Left lobe of liver (tissue), 2 donors: ENCODE results near the gene TNRC18. TPM values are rescaled to one million over a fixed set of nuclear protein-coding genes. Genes with fewer than 3 reads are reported as not detected.
"Not testable (repeated sequence)": the region's sequence is repeated elsewhere in the genome, so short reads cannot be mapped to it uniquely, and the experiment has no call there.

Source experiments
- ATAC-seq: fragments of 200-7000 bp; cut with Tn5 transposase; one replicate; pipeline ENCODE4 v1.9.1; 2020; ENCODE audit warnings: mild to moderate bottlenecking, moderate library complexity
- DNase-seq: peaks from one replicate; pipeline ENCODE4 v3.0.0-alpha.2; 2020; ENCODE audit warnings: low spot score
- total RNA-seq: library from RNA; stranded (reverse); gene quantifications from one replicate; pipeline ENCODE4 v1.2.1, GENCODE V29; 2021
- donor health status: DM: no; HTN: no; CAD: no; lungs with moderate emphysema.
- donor health status: DM: no; HTN: yes; CAD: no.

TNRC18 gene
- total RNA-seq, 1 donor from 2014 or later: 35.4 TPM

DNA sequence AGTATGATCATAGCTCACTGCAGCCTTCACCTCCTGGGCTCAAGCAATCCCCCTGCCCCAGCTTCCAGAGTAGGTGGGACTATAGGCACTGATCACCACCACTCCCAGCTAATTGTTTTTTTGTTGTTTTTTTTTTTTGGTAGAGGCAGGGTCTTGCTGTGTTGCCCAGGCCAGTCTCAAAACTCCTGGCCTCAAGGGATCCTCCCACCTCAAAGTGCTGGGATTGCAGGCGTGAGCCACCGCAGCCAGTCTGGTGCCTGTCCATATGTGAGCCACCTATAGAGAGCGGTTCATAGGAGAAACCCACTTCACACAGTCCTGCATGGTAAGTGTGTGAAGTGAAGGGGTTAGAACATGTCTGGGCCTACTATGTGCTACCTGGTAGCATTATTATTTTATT, 93.3 kb downstream of the TNRC18 start:
- DNase-seq: no peak
- no peak for ATAC-seq

DNA sequence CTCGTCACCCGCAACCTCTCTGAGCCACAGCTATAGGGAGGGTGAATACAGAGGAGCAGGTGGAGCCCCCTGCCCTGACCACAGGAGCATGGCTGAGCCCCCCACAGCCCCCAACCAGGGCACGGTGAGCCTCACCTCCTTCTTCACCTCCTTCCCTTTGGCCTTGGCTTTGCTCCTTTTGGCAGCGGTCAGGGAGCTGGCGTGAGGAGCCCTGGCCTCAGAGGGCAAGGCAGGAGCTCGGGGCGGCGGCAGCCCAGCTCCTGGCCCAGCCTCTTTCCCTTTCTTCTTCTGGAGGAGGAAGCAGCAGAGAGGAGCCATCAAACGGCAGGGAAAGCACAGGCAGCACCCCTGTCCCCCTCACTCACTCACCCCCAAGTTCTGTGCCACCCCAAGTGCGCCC, 98.7 kb downstream of the TNRC18 start:
- DNase-seq (no peak), ATAC-seq (no peak)

DNA sequence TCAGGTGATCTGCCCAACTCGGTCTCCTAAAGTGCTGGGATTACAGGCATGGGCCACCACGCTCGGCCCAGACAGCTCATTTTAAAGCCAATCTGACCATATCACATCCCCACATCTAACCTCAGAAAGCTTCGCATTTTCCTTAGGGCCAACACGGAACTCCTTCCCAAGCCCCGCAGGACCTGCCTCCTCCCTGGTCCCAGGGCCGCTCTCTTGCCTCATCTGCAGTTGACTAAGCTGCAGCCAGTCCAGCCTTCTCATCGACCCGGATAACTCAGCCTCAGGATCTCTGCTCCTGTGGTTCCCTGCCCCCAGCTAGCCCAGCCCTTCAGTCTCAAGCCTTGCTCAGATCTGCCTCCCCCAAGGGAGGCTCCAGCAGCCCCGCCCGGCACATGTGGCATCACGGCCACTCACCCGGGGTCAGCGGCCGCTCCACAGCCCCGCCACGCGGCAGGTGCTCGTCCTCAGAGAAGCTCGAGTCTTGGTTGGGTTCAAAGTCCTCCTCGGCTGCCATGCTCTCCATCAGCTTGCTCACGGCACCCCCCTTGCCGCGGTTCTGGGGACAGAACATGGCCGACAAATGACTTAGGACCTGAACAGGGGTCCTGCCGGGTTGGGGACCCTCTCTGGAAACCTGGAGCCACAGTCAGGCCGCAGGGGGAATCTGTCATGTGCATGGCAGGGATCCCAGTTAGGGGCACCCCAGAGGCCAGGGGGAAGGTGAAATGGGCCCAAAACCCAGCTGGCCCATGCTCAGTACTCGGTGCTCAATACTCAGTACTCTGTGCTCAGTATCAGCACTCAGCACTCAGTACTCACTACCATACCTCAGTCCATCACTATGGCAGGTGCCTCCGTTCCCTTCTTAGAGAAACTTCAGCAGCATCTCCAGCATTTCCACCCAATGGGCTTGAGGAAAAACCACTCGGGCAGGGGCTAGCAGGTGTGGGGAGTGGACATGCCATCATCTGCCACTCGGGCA, 99.5 kb downstream of the TNRC18 start:
- not testable (repeated sequence) for DNase-seq, ATAC-seq

DNA sequence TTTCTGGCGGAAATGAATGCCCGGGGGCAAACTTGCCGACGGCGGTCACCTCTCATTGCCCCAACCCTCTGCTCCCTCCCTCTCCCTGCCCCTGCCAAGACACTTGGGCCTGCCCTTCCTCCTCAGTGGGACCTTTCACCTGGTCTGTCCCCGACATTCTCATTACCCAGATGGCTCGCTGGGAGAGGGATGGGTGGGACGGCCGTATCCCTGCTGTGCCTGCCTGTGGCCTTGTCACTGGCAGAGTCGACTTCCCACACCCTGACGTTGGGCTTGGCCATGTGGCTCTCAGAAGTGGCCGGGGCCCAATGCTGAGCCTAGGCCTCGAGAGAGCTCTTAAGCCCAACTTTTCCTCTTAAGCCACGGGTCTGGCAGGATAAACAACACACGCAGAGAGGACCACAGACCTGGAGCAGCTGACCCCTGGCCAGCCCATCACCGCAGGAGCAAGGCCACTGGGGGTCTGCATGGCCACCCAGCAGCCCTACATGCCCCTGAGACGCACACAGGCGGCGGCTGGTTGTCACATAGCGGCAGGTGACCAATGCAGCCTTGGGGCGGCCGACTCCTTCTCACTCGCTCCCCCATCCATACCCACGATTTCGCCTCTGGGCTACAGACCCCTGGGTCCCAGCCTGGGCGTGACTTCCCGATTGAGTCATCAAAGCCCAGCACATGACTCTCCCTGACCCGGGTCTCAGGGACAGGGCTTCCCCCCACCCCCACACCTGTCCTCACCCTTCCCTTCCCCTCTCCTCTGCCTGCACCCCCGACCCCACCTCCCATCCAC, 100.8 kb downstream of the TNRC18 start:
- no peak for DNase-seq
- ATAC-seq: peak; percentile 10

GRCh38 chr7:5320802-5321396, 102.7 kb downstream of the TNRC18 start:
- no peak for DNase-seq
- peak; percentile 19 for ATAC-seq

DNA sequence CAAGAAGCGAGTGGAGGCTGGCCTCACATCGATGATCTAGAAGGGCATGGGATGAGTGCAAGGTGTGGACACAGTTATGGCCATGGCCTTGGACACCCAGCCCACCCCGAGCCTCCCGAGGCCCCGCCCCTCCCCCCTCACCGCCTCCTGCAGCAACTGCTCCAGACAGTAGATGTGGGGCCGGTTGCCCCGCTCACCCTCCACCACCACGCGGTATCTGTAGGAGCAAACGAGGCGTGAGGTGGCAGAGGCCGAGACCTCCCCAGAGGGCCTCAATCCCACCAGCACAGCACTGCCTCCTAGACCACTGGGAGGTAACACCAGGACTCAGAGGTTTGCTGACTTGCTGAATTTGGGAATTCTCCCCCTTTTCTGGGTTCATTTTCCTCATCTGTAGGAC, 103.2 kb downstream of the TNRC18 start:
- no peak for DNase-seq
- ATAC-seq: no peak

DNA sequence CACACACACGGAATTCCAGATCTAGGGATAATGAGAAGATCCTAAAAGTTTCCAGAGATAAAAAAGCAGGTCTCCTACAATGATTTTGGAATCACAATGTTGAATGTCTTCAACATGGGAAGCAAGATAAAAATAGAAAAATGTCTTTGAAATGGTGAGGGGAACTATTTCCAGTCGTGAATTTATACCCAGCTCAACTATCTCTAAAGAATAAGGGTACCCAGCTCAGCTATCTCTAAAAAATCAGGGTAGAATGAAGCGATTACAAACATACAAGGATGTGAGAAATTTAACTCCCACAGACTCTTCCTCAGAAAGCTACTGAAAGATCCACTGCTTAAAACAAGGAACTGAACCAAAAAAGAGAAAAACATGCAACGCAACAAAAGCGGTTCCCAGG, 105.0 kb downstream of the TNRC18 start:
- not testable (repeated sequence) for ATAC-seq, DNase-seq

- no peak for DNase-seq
- no peak for ATAC-seq
Measured at GRCh38 chr7:5315761-5316160, 107.9 kb downstream of the TNRC18 start.

DNA sequence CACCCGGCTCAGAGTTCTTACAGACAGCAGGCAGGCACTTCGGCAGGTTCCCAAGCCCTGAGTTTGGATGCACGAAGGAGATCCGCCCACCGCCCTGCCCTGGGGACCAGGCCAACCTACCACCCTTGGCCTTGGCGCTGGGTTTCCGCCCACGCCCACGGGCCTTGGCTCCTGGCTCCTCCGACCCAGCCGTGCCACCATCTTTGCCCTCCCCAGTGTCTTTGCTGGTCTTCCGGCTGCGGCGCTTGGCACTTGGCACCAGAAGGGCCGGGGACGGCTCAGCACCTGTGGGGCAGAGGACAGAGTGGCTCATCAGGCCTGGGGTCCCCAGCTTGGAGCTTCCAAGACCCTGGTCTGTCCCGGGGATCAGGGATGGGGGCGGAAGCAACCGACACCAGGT, 108.8 kb downstream of the TNRC18 start:
- DNase-seq (no peak), ATAC-seq (no peak)

DNA sequence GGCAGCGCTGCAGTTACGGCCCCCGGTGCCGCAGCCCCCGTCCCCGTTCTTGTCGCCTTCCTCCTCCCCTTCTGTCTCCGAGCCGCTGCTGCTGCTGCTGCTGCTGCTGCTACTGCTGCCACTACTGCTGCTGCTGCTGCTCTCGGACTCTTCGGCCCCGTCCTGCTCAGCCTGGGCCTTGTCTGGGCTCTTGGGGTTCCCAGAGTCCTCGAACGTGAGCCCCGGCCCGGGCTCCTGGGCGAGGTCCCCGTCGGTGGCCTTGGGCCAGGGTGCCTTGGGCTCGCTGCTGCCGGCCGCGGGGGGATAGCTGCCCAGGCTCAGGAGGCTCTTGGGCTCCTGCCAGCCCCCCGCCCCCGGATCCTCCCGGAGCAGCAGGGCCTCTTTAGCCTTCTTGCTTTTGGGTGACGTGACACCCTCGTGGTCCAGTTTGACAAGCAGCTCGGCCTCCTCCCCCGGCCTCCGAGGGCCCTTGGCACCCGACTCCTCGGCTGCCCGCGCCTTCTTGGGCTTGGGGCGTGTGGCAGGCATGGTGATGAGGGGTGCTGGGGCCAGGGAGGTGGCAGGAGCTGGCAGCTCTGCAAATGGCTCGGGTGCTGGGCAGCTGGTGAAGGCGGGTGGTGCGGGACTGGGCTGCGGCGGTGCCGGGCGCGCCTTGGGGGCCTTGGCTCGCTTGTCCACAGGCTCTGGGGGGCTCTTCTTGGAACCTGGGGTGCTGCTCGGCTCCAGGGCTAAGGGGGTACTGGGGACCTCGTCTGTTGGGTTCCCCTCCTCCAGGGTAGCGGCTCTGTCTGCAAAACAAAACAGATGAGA, 110.4 kb downstream of the TNRC18 start:
- DNase-seq, ATAC-seq: not testable (repeated sequence)

DNA sequence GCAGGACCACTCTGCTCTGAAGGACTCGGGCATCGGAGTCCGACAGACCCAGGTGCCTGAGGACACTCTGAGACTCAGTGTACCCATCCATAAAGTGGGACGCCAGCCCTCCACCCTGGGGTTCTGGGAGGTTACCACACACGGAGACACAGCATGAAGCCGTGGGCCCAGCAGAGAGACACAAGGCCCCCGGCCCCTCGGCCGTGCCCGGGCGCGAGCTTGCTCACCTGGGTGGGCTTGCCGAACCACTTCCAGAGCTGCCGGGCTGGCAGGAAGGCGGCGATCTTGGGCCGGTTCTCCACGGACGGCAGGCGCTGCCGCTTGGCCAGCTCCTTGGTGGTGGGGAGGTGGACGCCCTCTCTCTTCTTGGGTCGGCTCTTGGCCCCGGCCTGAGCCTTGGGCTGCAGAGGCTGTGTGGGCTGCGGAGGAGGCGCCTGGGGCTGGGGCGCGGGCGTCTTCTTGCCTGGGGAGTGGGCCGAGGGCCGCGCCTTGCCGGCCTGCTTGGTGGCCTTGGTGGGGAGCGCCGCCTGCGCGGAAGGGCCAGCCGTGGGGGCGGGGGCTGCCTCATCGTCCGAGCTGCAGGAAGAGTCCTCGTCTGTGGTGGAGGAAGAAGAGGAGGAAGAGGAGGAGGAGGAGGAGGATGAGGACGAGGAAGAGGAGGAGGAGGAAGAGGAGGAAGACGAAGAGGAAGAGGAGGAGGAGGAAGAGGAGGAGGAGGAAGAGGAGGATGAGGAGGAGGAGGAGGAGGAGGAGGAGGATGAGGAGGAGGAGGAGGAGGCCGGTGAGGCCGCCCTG, 111.2 kb downstream of the TNRC18 start:
- ATAC-seq, DNase-seq: not testable (repeated sequence)

- ATAC-seq (no peak), DNase-seq (no peak)
Measured at GRCh38 chr7:5310822-5311405, 112.7 kb downstream of the TNRC18 start.

DNA sequence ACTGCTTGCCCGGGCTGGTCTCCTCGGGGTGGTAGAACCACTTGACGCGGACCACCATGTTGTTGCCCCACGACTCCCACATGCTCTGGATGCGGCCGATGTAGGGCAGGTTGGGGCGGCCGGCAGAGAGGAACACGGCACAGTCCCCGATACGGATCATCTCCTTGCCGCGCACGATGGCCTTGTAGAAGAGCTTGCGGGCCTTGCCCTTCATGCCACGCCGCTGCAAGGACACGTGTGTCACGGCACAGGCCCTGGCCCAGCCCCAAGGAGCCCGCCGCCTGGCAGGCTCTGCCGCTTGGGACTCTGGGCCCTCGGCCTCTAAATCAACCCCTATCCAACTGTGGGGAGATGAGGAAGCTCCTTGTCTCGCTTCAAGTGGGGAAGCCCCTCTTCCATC, 114.5 kb downstream of the TNRC18 start:
- DNase-seq: no peak
- ATAC-seq: no peak

DNA sequence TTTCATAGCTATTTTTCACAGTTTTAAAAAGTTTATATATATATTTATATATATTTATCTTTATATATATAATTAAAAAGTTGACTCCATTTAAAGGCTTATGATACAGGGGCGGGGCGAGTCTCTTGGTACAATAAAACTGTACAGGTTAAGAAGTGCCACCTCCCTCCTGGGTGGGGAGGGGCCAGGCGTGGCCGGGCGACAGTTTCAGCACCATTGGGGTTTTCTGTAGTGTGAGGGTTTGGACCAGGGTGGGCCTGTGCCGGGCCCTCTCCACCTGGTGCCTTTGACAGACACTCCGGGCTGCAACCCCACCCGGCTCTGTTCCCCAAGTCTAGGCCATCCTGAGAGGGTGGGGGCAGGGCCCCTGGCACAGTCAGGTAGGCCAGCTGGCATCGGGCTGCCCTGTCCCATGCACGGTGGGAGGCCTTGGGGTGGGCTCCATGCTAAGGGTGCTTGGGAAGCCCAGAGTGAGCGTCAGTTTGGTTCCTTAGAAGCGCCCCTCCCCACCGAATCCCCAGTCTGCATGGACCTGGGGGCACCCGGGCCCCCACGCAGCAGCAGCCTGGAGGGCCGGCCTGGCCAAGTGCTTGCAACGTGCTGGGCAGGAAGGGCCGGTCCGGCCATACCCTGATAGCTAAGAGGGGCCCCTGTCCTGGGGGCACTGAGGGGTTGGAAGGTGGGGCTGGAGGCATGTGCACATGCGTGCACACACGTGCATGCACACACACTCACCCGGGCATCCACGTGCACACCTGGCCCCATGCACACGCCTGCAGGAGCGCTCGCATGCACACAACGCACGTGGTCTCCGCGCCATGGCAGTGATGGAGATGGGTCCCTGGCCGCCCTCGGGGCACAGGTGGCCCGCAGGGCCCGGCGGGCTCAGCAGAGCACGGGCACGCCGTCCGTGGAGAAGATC, 116.2 kb downstream of the TNRC18 start:
- ATAC-seq, DNase-seq: not testable (repeated sequence)

DNA sequence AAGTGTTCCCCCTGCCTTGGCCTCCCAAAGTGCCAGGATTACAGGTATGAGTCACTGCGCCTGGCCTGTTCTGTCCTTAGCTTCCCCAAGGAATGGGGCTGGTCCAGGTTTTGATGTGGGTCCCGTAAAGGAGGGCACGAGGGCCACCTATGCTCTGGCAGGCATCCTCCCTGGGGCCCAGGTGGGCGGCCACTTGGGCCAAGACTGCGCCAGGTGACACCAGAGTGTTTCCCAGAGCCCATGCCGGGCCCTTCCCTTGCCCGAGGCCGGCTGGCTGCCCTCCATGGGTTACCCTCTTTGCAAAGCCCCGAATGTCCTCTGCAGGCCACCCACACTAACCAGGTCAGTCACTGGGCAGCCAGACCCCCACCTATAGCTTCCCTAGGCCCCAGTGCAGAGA, 118.6 kb downstream of the TNRC18 start:
- not testable (repeated sequence) for DNase-seq, ATAC-seq

DNA sequence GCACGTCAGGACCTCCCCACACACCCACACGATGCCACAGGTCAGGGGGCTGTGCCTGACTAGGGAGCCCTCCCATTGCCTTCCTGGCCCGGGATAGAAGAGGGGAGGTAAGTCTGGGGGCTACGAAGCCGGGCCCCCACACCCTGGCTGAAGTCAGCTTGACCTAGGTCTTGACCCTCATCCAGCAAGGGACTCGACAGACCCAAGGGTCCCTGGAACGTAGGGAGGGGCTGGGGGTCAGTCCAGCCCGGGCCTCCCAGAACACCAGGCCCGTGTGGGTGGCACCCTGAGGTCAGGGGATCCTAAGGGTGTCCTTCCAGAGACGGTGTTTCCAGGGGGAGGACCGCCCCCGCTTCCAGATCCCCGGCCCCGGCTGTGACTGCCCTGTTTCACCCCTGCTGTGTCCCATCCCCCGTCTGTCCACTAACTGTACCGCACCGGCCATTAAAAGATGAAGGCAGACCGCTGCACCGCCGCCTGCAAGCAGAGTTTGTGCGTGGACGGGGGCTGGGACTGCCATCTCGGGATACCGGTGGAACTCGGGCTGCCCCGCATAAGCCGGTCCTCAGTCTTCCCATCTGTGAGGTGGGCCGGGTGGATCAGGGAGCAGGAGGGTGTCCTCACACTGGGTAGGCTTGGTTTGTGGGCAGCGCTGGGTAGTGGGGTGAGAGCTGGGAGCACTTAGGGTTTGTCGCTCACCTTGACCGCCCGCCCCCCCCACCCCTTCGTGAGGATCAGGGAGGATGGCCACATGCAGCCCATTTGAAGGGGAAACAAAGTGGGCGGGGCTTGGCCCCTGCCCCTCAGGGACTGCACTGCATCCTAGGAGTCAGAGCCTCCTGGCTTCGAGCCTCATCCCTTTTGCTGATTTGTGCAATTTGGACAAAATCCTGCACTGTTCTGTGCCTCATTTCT, 119.8 kb downstream of the TNRC18 start:
- ATAC-seq: peak; percentile 24
- DNase-seq: no peak

DNA sequence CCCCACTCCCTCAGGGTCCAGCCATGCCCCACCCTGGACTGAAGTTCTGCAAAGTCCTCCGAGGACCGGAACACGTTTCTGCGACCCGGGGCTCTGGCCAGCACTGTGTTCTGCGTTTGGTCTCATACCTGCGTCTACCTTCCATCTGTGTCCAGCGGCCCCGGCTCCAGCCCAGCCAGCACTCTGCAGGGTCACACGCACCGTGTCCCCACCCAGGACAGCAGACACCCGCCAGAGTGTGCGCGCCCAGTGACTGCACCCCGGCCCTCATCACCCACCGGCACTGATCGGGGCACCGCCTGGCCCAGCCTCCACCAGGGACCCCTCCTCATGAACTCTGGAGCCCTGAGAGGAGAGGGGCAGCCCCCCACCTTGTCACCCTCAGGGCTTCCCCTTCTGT, 120.6 kb downstream of the TNRC18 start:
- DNase-seq: no peak
- peak; percentile 9 for ATAC-seq
